OCI-LY3 (cell line): ENCODE data around the gene DTX4.

ENCODE experiments used
- H2AFZ ChIP-seq: fragments of 200-600, 300-600 bp; shearing (Covaris generic); 2 replicates; pipeline ENCODE4 v1.6.0; 2014; ENCODE audit warnings: antibody characterized with exemption, low read depth, low read length
- H3K27ac ChIP-seq: fragments of 200-600, 300-600 bp; sonication (generic); 2 replicates; pipeline ENCODE4 v1.5.1; 2014; ENCODE audit warnings: mild to moderate bottlenecking, low read length, moderate library complexity, mixed read lengths
- H3K27me3 ChIP-seq: fragments of 200-600, 300-600 bp; sonication (generic); 2 replicates; pipeline ENCODE4 v1.6.1; 2014; ENCODE audit warnings: low read depth, low read length, mixed read lengths
- H3K36me3 ChIP-seq: fragments of 200-600, 300-600 bp; sonication (generic); replicated peaks from 2 replicates; pipeline ENCODE3; 2014; ENCODE audit warnings: low read depth, low read length, mixed read lengths
- H3K4me1 ChIP-seq: fragments of 300-600, 200-600 bp; sonication (generic); 2 replicates; pipeline ENCODE4 v1.6.1; 2014; ENCODE audit warnings: low read length, mixed read lengths
- H3K4me2 ChIP-seq: fragments of 200-600, 300-600 bp; sonication (generic); 2 replicates; pipeline ENCODE4 v1.6.1; 2014; ENCODE audit warnings: low read length, mixed read lengths
- H3K4me3 ChIP-seq: fragments of 300-600, 200-600 bp; sonication (generic); 2 replicates; pipeline ENCODE4 v1.5.1; 2014; ENCODE audit warnings: antibody characterized with exemption, mild to moderate bottlenecking, low read length, moderate library complexity
- H3K79me2 ChIP-seq: fragments of 300-600, 200-600 bp; shearing (Covaris generic); 2 replicates; pipeline ENCODE4 v1.6.1; 2014; ENCODE audit warnings: mild to moderate bottlenecking, low read length, mixed read lengths
- H3K9ac ChIP-seq: fragments of 300-600, 200-600 bp; shearing (Covaris generic); 2 replicates; pipeline ENCODE4 v1.6.0; 2014; ENCODE audit warnings: mild to moderate bottlenecking, low read length, moderate library complexity
- H3K9me3 ChIP-seq: fragments of 200-600, 300-600 bp; shearing (Covaris generic); 2 replicates; pipeline ENCODE4 v1.6.1; 2014; ENCODE audit warnings: low read length, mixed read lengths; ENCODE audit not compliant: insufficient read depth
- H4K20me1 ChIP-seq: fragments of 200-600, 300-600 bp; sonication (generic); 2 replicates; pipeline ENCODE4 v1.6.1; 2016; ENCODE audit warnings: low read length, mixed read lengths; ENCODE audit not compliant: insufficient read depth
- CTCF ChIP-seq: fragments of 200-600, 300-600 bp; sonication (generic); IDR thresholded peaks from 2 replicates; pipeline ENCODE4 v1.5.1; 2014; ENCODE audit warnings: antibody characterized with exemption, low read length, low read depth
- EZH2phosphoT487 ChIP-seq: fragments of 200-600 bp; shearing (Covaris generic); IDR thresholded peaks from 2 replicates; pipeline ENCODE4 v1.6.1; 2018; ENCODE audit warnings: antibody characterized with exemption, mixed run types, low read depth

Gene DTX4

DNA sequence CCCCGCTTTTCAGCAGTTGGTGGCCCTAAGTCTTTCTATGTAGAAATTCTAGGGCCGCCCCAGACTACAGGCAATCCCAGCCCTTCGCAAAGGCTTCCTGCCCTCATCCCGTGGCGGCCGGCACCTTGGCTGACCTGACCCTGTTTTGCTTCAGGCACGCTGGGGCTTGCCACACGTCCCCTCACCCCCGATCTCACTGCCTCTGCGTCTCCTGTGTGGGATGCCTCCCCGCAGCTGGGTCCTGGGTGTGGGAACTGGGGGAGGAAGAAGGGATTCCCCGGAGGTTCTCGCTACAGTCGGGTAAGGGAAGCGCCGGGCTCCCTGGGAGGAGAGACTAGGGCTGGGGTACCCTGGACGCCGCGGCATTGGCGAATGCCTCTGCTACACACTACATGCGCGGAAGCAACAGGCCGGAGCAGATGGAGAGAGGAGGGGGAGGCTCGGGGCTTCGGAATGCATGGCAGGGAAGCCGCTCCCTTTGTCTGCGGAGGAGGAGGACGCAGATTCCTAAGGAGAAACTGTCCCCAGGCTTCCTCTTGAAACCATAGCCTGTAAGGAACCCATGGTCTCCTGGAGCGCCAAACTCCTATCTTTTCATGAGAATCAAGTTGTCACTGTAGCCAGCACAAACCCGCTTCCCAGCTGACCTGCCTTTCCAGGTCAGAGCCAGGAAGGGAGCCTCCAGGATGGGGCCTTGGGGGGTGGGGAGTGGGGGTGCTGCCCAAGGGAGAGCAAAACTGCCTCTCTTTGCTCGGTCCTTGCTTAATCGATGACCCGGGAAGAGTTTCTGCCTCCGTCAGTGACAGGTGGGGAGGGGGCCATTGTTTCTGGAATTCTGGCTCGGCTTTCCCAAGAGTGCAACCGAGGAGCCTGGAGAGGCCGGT lies 1.4 kb downstream of the DTX4 start:
- TF ChIP-seq EZH2phosphoT487 (no peak), CTCF (no peak)
- peak overlapping the region; percentile 66 for H3K9ac ChIP-seq
- peaks cover 13% of the 10 kb centered on the region for H3K27me3 ChIP-seq
- peak overlapping the region; percentile 50 for H2AFZ ChIP-seq
- 0 out of 2 replicates have a peak, but pooled peaks cover 4% of the 10 kb centered on the region for H4K20me1 ChIP-seq
- H3K79me2 ChIP-seq = no peaks in the 10 kb centered on the region; the same call in 1 of the 2 replicates
- H3K4me3 ChIP-seq = peak overlapping the region; percentile 91
- no peaks in the 10 kb centered on the region for H3K9me3 ChIP-seq
- peaks cover 16% of the 10 kb centered on the region for H3K36me3 ChIP-seq
- H3K4me1 ChIP-seq = peaks cover 17% of the 10 kb centered on the region
- peak overlapping the region; percentile 98 for H3K4me2 ChIP-seq
- H3K27ac ChIP-seq = no peak overlapping the region

GRCh38 chr11:59173964-59174663 lies 2.2 kb downstream of the DTX4 start:
- Histone ChIP-seq H3K9ac (no peak overlapping the region), H3K27me3 (peaks cover 13% of the 10 kb centered on the region), H3K4me2 (0 out of 2 replicates have a peak overlapping the region, but pooled peaks have one; percentile 98), H2AFZ (no peak overlapping the region), H3K4me1 (peaks cover 17% of the 10 kb centered on the region), H3K79me2 (no peaks in the 10 kb centered on the region; the same call in 1 of the 2 replicates), H4K20me1 (0 out of 2 replicates have a peak, but pooled peaks cover 4% of the 10 kb centered on the region), H3K27ac (no peak overlapping the region), H3K9me3 (peaks cover 7% of the 10 kb centered on the region; the same call in 1 of the 2 replicates), H3K36me3 (peaks cover 24% of the 10 kb centered on the region), H3K4me3 (peak overlapping the region; percentile 91; the same call in 1 of the 2 replicates)
- TF ChIP-seq CTCF (no peak), EZH2phosphoT487 (no peak)

- TF ChIP-seq EZH2phosphoT487 (no peak), CTCF (no peak)
- peaks cover 17% of the 10 kb centered on the region for H3K4me1 ChIP-seq
- no peak overlapping the region for H3K9ac ChIP-seq
- H3K9me3 ChIP-seq = peaks cover 12% of the 10 kb centered on the region; the same call in 1 of the 2 replicates
- no peak overlapping the region for H2AFZ ChIP-seq
- H3K27me3 ChIP-seq = peaks cover 13% of the 10 kb centered on the region
- H3K4me3 ChIP-seq = no peak overlapping the region
- H3K27ac ChIP-seq = no peak overlapping the region
- H3K36me3 ChIP-seq = peaks cover 24% of the 10 kb centered on the region
- no peaks in the 10 kb centered on the region; the same call in 1 of the 2 replicates for H3K79me2 ChIP-seq
- no peak overlapping the region for H3K4me2 ChIP-seq
- 0 out of 2 replicates have a peak, but pooled peaks cover 4% of the 10 kb centered on the region for H4K20me1 ChIP-seq
Measured at GRCh38 chr11:59174664-59175033, 2.7 kb downstream of the DTX4 start.

DNA sequence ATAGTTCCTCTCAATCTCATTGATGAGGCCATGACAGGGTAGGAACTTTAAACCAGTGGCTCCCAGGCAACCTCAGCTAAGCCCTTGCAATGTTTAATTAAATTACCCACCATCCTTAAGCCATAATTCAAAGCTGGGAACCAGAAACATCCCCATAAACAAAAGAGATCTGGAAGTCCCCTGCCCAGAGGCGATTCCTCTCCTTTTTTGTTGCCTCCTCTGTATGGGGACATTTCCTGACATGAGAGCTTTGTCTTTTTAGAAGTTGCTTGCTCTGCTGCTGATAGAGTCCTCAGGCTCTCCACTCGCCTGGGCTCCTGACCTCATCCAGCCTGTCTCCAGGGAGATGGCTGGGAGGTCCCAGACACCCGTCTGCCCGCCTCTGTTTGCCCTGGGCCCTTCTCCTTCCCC lies 3.2 kb downstream of the DTX4 start:
- Histone ChIP-seq H3K79me2 (no peaks in the 10 kb centered on the region; the same call in 1 of the 2 replicates), H3K4me3 (no peak overlapping the region), H3K27me3 (peaks cover 13% of the 10 kb centered on the region), H3K36me3 (peaks cover 28% of the 10 kb centered on the region), H3K4me2 (no peak overlapping the region), H2AFZ (no peak overlapping the region), H3K9me3 (peaks cover 16% of the 10 kb centered on the region), H4K20me1 (0 out of 2 replicates have a peak, but pooled peaks cover 4% of the 10 kb centered on the region), H3K4me1 (peaks cover 17% of the 10 kb centered on the region), H3K9ac (no peak overlapping the region), H3K27ac (no peak overlapping the region)
- TF ChIP-seq EZH2phosphoT487 (no peak), CTCF (no peak)
